ENCODE data around the gene EXOC8. TPM values are rescaled to one million over a fixed set of nuclear protein-coding genes. Genes with fewer than 3 reads are reported as not detected.

The EXOC8 gene
- total RNA-seq, 1 donor from 2014 or later = 24.9 TPM

DNA sequence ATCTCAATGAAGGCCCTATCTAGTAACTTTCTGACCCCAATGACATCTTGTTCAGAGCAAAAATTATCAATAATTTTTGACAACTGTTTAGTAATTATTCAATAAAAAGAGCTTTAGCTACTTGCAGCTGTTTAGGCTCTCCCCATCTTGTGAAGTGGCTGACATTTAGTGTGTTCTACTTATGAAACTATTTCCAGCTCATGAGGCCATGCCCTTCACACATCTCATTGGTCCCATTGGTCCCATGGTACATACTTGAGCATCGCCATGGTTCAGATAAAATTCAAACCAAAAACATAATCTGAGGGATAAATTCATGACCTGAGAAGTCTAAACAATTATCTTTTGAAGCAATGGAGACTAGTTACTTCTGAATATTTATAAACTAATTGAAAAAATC lies 24.7 kb upstream of the EXOC8 start:
- ChIA-PET CTCF (interaction anchor here (1.5 to 7.7 kb wide), 4 partner anchors 225 to 240 kb away, joined by 4 to 51 read pairs (median 5); no protein-coding TSS in a partner anchor), POLR2A (interaction anchor here (0.7 to 1.5 kb wide), 2 partner anchors 25 to 217 kb away, joined by 5 read pairs; partner anchors contain the start of genes EXOC8 and SPRTN)
- no peak for DNase-seq
- intact Hi-C loops (cut with micrococcal nuclease) = no loop called here
- TF ChIP-seq, protein P1, sequence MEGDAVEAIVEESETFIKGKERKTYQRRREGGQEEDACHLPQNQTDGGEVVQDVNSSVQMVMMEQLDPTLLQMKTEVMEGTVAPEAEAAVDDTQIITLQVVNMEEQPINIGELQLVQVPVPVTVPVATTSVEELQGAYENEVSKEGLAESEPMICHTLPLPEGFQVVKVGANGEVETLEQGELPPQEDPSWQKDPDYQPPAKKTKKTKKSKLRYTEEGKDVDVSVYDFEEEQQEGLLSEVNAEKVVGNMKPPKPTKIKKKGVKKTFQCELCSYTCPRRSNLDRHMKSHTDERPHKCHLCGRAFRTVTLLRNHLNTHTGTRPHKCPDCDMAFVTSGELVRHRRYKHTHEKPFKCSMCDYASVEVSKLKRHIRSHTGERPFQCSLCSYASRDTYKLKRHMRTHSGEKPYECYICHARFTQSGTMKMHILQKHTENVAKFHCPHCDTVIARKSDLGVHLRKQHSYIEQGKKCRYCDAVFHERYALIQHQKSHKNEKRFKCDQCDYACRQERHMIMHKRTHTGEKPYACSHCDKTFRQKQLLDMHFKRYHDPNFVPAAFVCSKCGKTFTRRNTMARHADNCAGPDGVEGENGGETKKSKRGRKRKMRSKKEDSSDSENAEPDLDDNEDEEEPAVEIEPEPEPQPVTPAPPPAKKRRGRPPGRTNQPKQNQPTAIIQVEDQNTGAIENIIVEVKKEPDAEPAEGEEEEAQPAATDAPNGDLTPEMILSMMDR (IDR thresholded peaks at IDR 0.05) = no peak
- Mint-ChIP-seq H3K27me3 (no peaks in the 10 kb centered on the region), H3K4me1 (peaks cover 9% of the 10 kb centered on the region), H3K4me3 (no peak overlapping the region), H3K36me3 (ENCODE audit: low read depth) (peaks cover 36% of the 10 kb centered on the region), H3K9me3 (no peaks in the 10 kb centered on the region), H3K27ac (no peak overlapping the region)
- ATAC-seq (ENCODE audit: low read depth) = no peak

- Mint-ChIP-seq H3K4me1 (peaks cover 10% of the 10 kb centered on the region), H3K36me3 (ENCODE audit: low read depth) (peaks cover 17% of the 10 kb centered on the region), H3K9me3 (no peaks in the 10 kb centered on the region), H3K4me3 (no peak overlapping the region), H3K27ac (no peak overlapping the region), H3K27me3 (no peaks in the 10 kb centered on the region)
- ChIA-PET CTCF (interaction anchor here (1.2 to 7.7 kb wide), 2 partner anchors 230 to 243 kb away, joined by 3 to 51 read pairs; no protein-coding TSS in a partner anchor), POLR2A (no interaction called here)
- DNase-seq (no peak), ATAC-seq (ENCODE audit: low read depth) (no peak)
- TF ChIP-seq, protein P1 (IDR thresholded peaks at IDR 0.05) = no peak
- intact Hi-C loops (cut with micrococcal nuclease) = loop anchor here (5.0 kb wide), 1 partner anchor 63 kb away; the partner anchor contains the start of gene EGLN1
Observed at GRCh38 chr1:231359113-231359512, 21.5 kb upstream of the EXOC8 start.

DNA sequence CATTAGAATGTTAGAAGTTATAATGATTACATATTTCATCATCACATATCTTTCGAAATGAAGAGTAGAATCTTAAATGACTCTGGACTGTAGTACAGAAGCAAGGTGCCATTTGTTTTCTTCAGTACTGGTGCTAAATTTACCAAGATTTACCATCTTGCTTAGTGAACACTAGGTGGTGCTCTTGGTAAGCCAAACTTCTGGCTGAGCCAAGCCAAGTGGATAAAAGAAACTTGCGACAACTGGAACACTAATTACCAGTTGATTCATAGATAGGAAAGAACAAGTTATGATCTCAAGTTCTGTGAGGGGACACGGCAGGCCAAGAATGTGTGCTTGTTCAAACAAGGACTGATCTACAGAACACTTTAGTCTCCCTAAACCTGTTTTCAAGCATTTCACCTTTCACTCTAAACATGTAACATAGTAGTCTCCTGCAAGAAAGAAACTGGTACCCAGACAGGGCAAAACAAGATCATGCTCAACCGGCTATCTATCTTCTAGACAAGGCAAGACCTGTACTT lies 20.2 kb upstream of the EXOC8 start:
- H3K9me3 Mint-ChIP-seq = no peaks in the 10 kb centered on the region
- peaks cover 18% of the 10 kb centered on the region for H3K36me3 Mint-ChIP-seq (ENCODE audit: low read depth)
- DNase-seq (no peak), ATAC-seq (ENCODE audit: low read depth) (peak; percentile 82)
- intact Hi-C loops (cut with micrococcal nuclease) = loop anchor here (1.0 to 5.0 kb wide), 4 partner anchors 64 to 246 kb away; partner anchors contain the start of gene EGLN1
- H3K27me3 Mint-ChIP-seq = no peaks in the 10 kb centered on the region
- H3K4me1 Mint-ChIP-seq = peaks cover 10% of the 10 kb centered on the region
- H3K27ac Mint-ChIP-seq = no peak overlapping the region
- H3K4me3 Mint-ChIP-seq = no peak overlapping the region
- ChIA-PET POLR2A (no interaction called here), CTCF (interaction anchor here (0.7 to 7.7 kb wide), 11 partner anchors 9 to 248 kb away, joined by 3 to 51 read pairs (median 5); partner anchors contain the start of genes EXOC8 and SPRTN)
- TF ChIP-seq, protein P1 (IDR thresholded peaks at IDR 0.05) = peak; percentile 29

- no peak for ATAC-seq (ENCODE audit: low read depth)
Observed at GRCh38 chr1:231357187-231357772, 19.6 kb upstream of the EXOC8 start.

More at GRCh38 chr1:231357187-231357772, 19.6 kb upstream of the EXOC8 start:
- POLR2A ChIA-PET = no interaction called here
- H3K9me3 Mint-ChIP-seq = no peaks in the 10 kb centered on the region
- H3K27ac Mint-ChIP-seq = no peak overlapping the region
- DNase-seq = no peak
- intact Hi-C loops (cut with micrococcal nuclease) = loop anchor here (1.0 to 5.0 kb wide), 3 partner anchors 65 to 247 kb away; partner anchors contain the start of gene EGLN1
- H3K27me3 Mint-ChIP-seq = no peaks in the 10 kb centered on the region
- peaks cover 10% of the 10 kb centered on the region for H3K4me1 Mint-ChIP-seq
- peaks cover 22% of the 10 kb centered on the region for H3K36me3 Mint-ChIP-seq (ENCODE audit: low read depth)
- CTCF ChIA-PET = interaction anchor here (0.7 to 7.7 kb wide), 11 partner anchors 14 to 676 kb away, joined by 3 to 51 read pairs (median 5); partner anchors contain the start of genes EXOC8 and SPRTN
- TF ChIP-seq, protein P1 (IDR thresholded peaks at IDR 0.05) = no peak
- no peak overlapping the region for H3K4me3 Mint-ChIP-seq
